Trophoblast cell (in vitro differentiated cells and primary cell): ENCODE results near the gene TARM1.

Experiments used
- DNase-seq, 2 donors: peaks; one replicate each; pipeline ENCODE4 v3.0.0-alpha.2; 2016
- H2AFZ ChIP-seq: 2 replicates; pipeline ENCODE4 v1.6.1; 2013; ENCODE audit warnings: low read length, moderate library complexity, mild to moderate bottlenecking; ENCODE audit not compliant: insufficient read depth, poor library complexity
- H2AK5ac ChIP-seq: 2 replicates; pipeline ENCODE4 v1.6.1; 2013; ENCODE audit warnings: mild to moderate bottlenecking, low read length
- H2BK120ac ChIP-seq: 2 replicates; pipeline ENCODE4 v1.6.1; 2013; ENCODE audit warnings: low read length, mild to moderate bottlenecking, moderate library complexity; ENCODE audit not compliant: insufficient read depth, poor library complexity
- H2BK12ac ChIP-seq: 2 replicates; pipeline ENCODE4 v1.6.1; 2013; ENCODE audit warnings: mild to moderate bottlenecking, low read length, moderate library complexity
- H2BK5ac ChIP-seq: 2 replicates; pipeline ENCODE4 v1.6.1; 2013; ENCODE audit warnings: low read length, low read depth, moderate library complexity, mild to moderate bottlenecking; ENCODE audit not compliant: poor library complexity
- H3K14ac ChIP-seq: 2 replicates; pipeline ENCODE4 v1.6.1; 2013; ENCODE audit warnings: mild to moderate bottlenecking, low read length
- H3K18ac ChIP-seq: 2 replicates; pipeline ENCODE4 v1.6.1; 2013; ENCODE audit warnings: mild to moderate bottlenecking, low read length
- H3K23ac ChIP-seq: 2 replicates; pipeline ENCODE4 v1.6.1; 2013; ENCODE audit warnings: low read length
- H3K27ac ChIP-seq: 2 replicates; pipeline ENCODE4 v1.5.1; 2013; ENCODE audit warnings: low read depth, mild to moderate bottlenecking, inconsistent platforms, low read length, moderate library complexity
- H3K27me3 ChIP-seq: 2 replicates; pipeline ENCODE4 v1.6.1; 2013; ENCODE audit warnings: inconsistent platforms, mild to moderate bottlenecking, low read length, moderate library complexity; ENCODE audit not compliant: insufficient read depth
- H3K36me3 ChIP-seq, 2 experiments: 1 replicate in 1 of 2; 2 replicates in 1 of 2; pipeline ENCODE4 v1.6.1; 2013; ENCODE audit warnings: low read length in 2 of 2, mild to moderate bottlenecking in 2 of 2, moderate library complexity in 1 of 2; ENCODE audit not compliant: insufficient read depth in 2 of 2, control insufficient read depth in 1 of 2
- H3K4ac ChIP-seq: 2 replicates; pipeline ENCODE4 v1.6.1; 2013; ENCODE audit warnings: low read depth, mild to moderate bottlenecking, low read length, moderate library complexity
- H3K4me1 ChIP-seq, 2 experiments: 1 replicate in 1 of 2; 2 replicates in 1 of 2; pipeline ENCODE4 v1.6.1; 2013; ENCODE audit warnings: low read length in 2 of 2, mild to moderate bottlenecking in 2 of 2, moderate library complexity in 1 of 2; ENCODE audit not compliant: insufficient read depth in 2 of 2, control insufficient read depth in 1 of 2
- H3K4me2 ChIP-seq: 2 replicates; pipeline ENCODE4 v1.6.1; 2013; ENCODE audit warnings: inconsistent platforms, mild to moderate bottlenecking, low read length, moderate library complexity
- H3K4me3 ChIP-seq: 2 replicates; pipeline ENCODE4 v1.5.1; 2013; ENCODE audit warnings: mild to moderate bottlenecking, low read depth, low read length, inconsistent platforms
- H3K79me1 ChIP-seq: one replicate; pipeline ENCODE4 v1.6.1; 2013; ENCODE audit warnings: low read length
- H3K79me2 ChIP-seq: 2 replicates; pipeline ENCODE4 v1.6.1; 2013; ENCODE audit warnings: low read length, mild to moderate bottlenecking; ENCODE audit not compliant: control insufficient read depth, insufficient read depth, poor library complexity
- H3K9ac ChIP-seq: 2 replicates; pipeline ENCODE4 v1.6.1; 2013; ENCODE audit warnings: mild to moderate bottlenecking, low read length
- H3K9me3 ChIP-seq: 2 replicates; pipeline ENCODE4 v1.6.1; 2013; ENCODE audit warnings: low read depth, mild to moderate bottlenecking, control low read depth, inconsistent platforms, low read length; ENCODE audit not compliant: insufficient read depth
- H4K12ac ChIP-seq: 2 replicates; pipeline ENCODE4 v1.6.1; 2013; ENCODE audit warnings: low read depth, mild to moderate bottlenecking, low read length, moderate library complexity
- H4K8ac ChIP-seq: 2 replicates; pipeline ENCODE4 v1.6.1; 2013; ENCODE audit warnings: low read depth, mild to moderate bottlenecking, low read length, moderate library complexity
- H4K91ac ChIP-seq: one replicate; pipeline ENCODE4 v1.6.1; 2013; ENCODE audit warnings: low read depth, mild to moderate bottlenecking, low read length, moderate library complexity
- WGBS: extraction: QIAGEN DNeasy Blood & Tissue Kit; methylation state at CpG from one replicate; pipeline ENCODE4 v1.1.7; 2013; ENCODE audit warnings: missing lambda C conversion rate; ENCODE audit not compliant: insufficient read length, insufficient coverage; ENCODE audit errors: extremely low coverage; 5-methylcytosine and 5-hydroxymethylcytosine counted together

TARM1 gene

GRCh38 chr19:54073829-54074228 is 7.3 kb downstream of the TARM1 start:
- Histone ChIP-seq H3K23ac (no peak overlapping the region), H3K9ac (no peak overlapping the region), H3K18ac (no peak overlapping the region), H3K27me3 (no peaks in the 10 kb centered on the region), H3K4me3 (no peak overlapping the region), H3K9me3 (peaks cover 7% of the 10 kb centered on the region), H2BK5ac (no peak overlapping the region), H3K27ac (no peak overlapping the region), H2AK5ac (no peak overlapping the region), H3K14ac (no peak overlapping the region), H2BK12ac (no peak overlapping the region), H2AFZ (no peak overlapping the region), H3K79me2 (no peaks in the 10 kb centered on the region), H4K8ac (no peak overlapping the region), H4K12ac (no peak overlapping the region), H4K91ac (no peak overlapping the region), H3K4me1 (no peaks in the 10 kb centered on the region), H3K4ac (no peak overlapping the region), H2BK120ac (no peak overlapping the region), H3K79me1 (no peaks in the 10 kb centered on the region), H3K4me2 (no peak overlapping the region), H3K36me3 (no peaks in the 10 kb centered on the region)
- no peak for DNase-seq
- no CpG with 5 or more reads among the region's 10 CpGs for WGBS

GRCh38 chr19:54069470-54069869 is 11.7 kb downstream of the TARM1 start:
- WGBS = no CpG with 5 or more reads among the region's 5 CpGs
- Histone ChIP-seq H2AK5ac (no peak overlapping the region), H3K27me3 (no peaks in the 10 kb centered on the region), H4K12ac (no peak overlapping the region), H3K79me1 (no peaks in the 10 kb centered on the region), H3K14ac (no peak overlapping the region), H3K9me3 (peaks cover 7% of the 10 kb centered on the region), H3K4ac (no peak overlapping the region), H2BK120ac (no peak overlapping the region), H3K27ac (no peak overlapping the region), H3K4me2 (no peak overlapping the region), H4K91ac (no peak overlapping the region), H3K18ac (no peak overlapping the region), H3K4me3 (no peak overlapping the region), H2BK5ac (no peak overlapping the region), H3K36me3 (no peaks in the 10 kb centered on the region), H3K9ac (no peak overlapping the region), H4K8ac (no peak overlapping the region), H3K79me2 (no peaks in the 10 kb centered on the region), H2BK12ac (no peak overlapping the region), H3K4me1 (no peaks in the 10 kb centered on the region), H3K23ac (no peak overlapping the region), H2AFZ (no peak overlapping the region)
- no peak for DNase-seq

- Histone ChIP-seq H2AFZ (no peak within 1 kb of the TSS), H2BK12ac (no peak within 1 kb of the TSS), H3K14ac (no peak within 1 kb of the TSS), H3K36me3 (no peaks in the 10 kb centered on the region), H3K9me3 (peaks cover 3% of the 10 kb centered on the region), H3K18ac (no peak within 1 kb of the TSS), H3K9ac (no peak within 1 kb of the TSS), H3K79me2 (no peaks in the 10 kb centered on the region), H2BK120ac (no peak within 1 kb of the TSS), H2BK5ac (no peak within 1 kb of the TSS), H3K4me2 (no peak within 1 kb of the TSS), H4K12ac (no peak within 1 kb of the TSS), H3K23ac (no peak within 1 kb of the TSS), H3K4me3 (no peak within 1 kb of the TSS), H4K91ac (no peak within 1 kb of the TSS), H3K27me3 (no peaks in the 10 kb centered on the region), H3K4ac (no peak within 1 kb of the TSS), H4K8ac (no peak within 1 kb of the TSS), H3K4me1 (no peaks in the 10 kb centered on the region), H3K27ac (no peak within 1 kb of the TSS), H2AK5ac (no peak within 1 kb of the TSS), H3K79me1 (no peaks in the 10 kb centered on the region)
- no peak for DNase-seq
- no CpG with 5 or more reads among the region's 34 CpGs for WGBS
Measured at GRCh38 chr19:54063350-54064116, 17.6 kb downstream of the TARM1 start, which contains the start of gene VSTM1. Gene VSTM1, minus strand, starts transcription at chr19:54063897. Its CDS starts 120 bp downstream, at chr19:54063777.

GRCh38 chr19:54062643-54063042 is 18.5 kb downstream of the TARM1 start:
- no peak overlapping the region for H2BK120ac ChIP-seq
- WGBS = no CpG with 5 or more reads among the region's 9 CpGs
- H4K8ac ChIP-seq = no peak overlapping the region
- no peaks in the 10 kb centered on the region for H3K79me1 ChIP-seq
- peaks cover 5% of the 10 kb centered on the region for H3K9me3 ChIP-seq
- H3K9ac ChIP-seq = no peak overlapping the region
- H3K4me2 ChIP-seq = no peak overlapping the region
- H2AK5ac ChIP-seq = no peak overlapping the region
- no peaks in the 10 kb centered on the region for H3K36me3 ChIP-seq
- no peak overlapping the region for H3K4me3 ChIP-seq
- no peak for DNase-seq
- no peak overlapping the region for H3K18ac ChIP-seq
- H3K14ac ChIP-seq = no peak overlapping the region
- no peak overlapping the region for H4K12ac ChIP-seq
- no peaks in the 10 kb centered on the region for H3K27me3 ChIP-seq
- no peak overlapping the region for H3K4ac ChIP-seq
- H4K91ac ChIP-seq = no peak overlapping the region
- H2BK12ac ChIP-seq = no peak overlapping the region
- H2AFZ ChIP-seq = no peak overlapping the region
- no peak overlapping the region for H2BK5ac ChIP-seq
- no peaks in the 10 kb centered on the region for H3K4me1 ChIP-seq
- H3K27ac ChIP-seq = no peak overlapping the region
- H3K79me2 ChIP-seq = no peaks in the 10 kb centered on the region
- H3K23ac ChIP-seq = no peak overlapping the region
